Measurements from ENCODE around the gene ITPRID2. TPM values are rescaled to one million over a fixed set of nuclear protein-coding genes. Genes with fewer than 3 reads are reported as not detected.

Gene ITPRID2
- total RNA-seq, 2 experiments from 2014 or later: 38.0 to 39.2 TPM

DNA sequence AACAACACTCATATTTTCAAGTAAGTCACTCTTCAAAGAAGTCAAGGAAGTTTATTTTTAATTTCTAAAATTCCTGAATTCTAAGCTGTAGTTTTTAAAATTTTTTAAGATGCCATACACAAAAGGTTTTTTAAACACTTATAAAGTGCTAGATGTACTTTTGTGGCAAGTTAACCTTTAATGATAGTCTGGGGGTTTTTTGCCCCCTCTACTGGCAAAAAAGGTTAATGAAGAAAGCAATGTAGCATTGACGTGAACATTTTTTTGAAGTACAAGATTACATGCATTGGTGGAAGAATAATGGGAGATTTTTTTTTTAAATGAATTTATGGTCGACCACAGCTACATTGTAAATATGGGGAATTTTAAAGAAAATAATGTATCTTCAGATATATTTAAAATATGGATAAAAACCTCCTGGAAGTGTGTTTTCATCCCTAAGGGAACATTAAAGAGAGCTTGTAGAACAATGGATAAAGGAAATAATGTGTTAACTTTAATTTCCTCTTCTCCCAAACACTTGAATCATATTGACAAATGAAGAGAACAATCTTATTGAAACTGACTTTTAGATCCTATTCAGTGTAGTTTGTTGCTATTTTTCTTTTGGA, 12.6 kb downstream of the ITPRID2 start:
- ChIA-PET CTCF (interaction anchor here (0.8 to 3.2 kb wide), 7 partner anchors 8 to 189 kb away, joined by 3 to 11 read pairs (median 9); no protein-coding TSS in a partner anchor), POLR2A (no interaction called here)
- no peaks in the 10 kb centered on the region for H3K27me3 Mint-ChIP-seq
- H3K36me3 Mint-ChIP-seq: peaks cover 45% of the 10 kb centered on the region
- H3K4me1 Mint-ChIP-seq (ENCODE audit: low read depth): peaks cover 13% of the 10 kb centered on the region
- H3K9me3 Mint-ChIP-seq: no peaks in the 10 kb centered on the region
- H3K27ac Mint-ChIP-seq: no peak overlapping the region
- no peak for DNase-seq
- intact Hi-C loops (cut with micrococcal nuclease): loop anchor here (1.0 kb wide), 1 partner anchor 161 kb away; no protein-coding TSS in a partner anchor
- H3K4me3 Mint-ChIP-seq: no peak overlapping the region

DNA sequence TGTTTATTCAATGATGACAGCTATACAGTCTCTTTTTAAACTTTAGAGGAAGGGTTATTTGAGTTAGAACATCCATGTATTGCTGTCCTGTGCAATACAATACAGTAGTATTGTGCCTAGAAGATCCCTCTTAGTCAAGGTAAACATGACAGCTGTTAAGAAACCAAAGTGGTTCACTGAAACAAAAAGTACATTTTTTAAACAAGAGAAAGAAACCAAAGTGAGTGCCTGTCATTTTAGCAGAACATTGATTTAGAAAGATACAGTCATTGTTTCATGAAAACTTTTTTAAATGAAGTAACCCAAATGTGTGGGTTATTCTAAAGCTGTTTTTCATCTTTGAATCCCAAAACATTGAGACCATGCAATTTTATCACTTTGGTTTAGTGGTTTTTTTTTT, 15.5 kb downstream of the ITPRID2 start:
- no peaks in the 10 kb centered on the region for H3K27me3 Mint-ChIP-seq
- intact Hi-C loops (cut with micrococcal nuclease): loop anchor here (1.0 kb wide), 2 partner anchors 16 to 116 kb away; partner anchors contain the start of gene ITPRID2
- H3K36me3 Mint-ChIP-seq: peaks cover 32% of the 10 kb centered on the region
- ChIA-PET POLR2A (interaction anchor here (0.6 to 1.4 kb wide), 2 partner anchors 15 to 187 kb away, joined by 3 to 6 read pairs; no protein-coding TSS in a partner anchor), CTCF (interaction anchor here (0.6 to 1.0 kb wide), 3 partner anchors 42 to 926 kb away, joined by 3 to 4 read pairs (median 3); no protein-coding TSS in a partner anchor)
- peaks cover 7% of the 10 kb centered on the region for H3K4me1 Mint-ChIP-seq (ENCODE audit: low read depth)
- no peak overlapping the region for H3K4me3 Mint-ChIP-seq
- no peak for DNase-seq
- no peak overlapping the region for H3K27ac Mint-ChIP-seq
- no peaks in the 10 kb centered on the region for H3K9me3 Mint-ChIP-seq

DNA sequence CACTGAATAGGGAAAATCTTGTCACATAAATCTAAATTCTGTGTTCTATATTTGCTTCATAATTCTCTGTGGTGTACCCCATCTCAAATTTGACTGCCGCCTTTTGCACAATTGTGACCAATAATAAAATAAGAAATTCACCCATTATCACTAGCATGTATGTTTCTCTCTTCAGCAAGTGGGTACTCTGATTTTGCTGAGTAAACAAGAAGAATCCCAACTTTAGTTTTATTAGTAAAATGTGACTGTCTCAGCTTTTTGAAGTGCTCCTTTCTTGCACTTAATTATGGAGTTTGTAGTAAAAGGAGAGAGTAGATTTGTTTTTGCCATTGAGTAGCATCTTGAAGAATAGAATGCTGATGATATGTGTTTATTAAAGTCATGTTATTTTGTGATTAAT, 16.1 kb downstream of the ITPRID2 start:
- no peak overlapping the region for H3K27ac Mint-ChIP-seq
- no peak for DNase-seq
- intact Hi-C loops (cut with micrococcal nuclease): loop anchor here (1.0 kb wide), 2 partner anchors 16 to 116 kb away; partner anchors contain the start of gene ITPRID2
- CTCF ChIA-PET: interaction anchor here (0.9 to 1.0 kb wide), 2 partner anchors 11 to 165 kb away, joined by 3 to 4 read pairs; no protein-coding TSS in a partner anchor
- peaks cover 7% of the 10 kb centered on the region for H3K4me1 Mint-ChIP-seq (ENCODE audit: low read depth)
- peaks cover 30% of the 10 kb centered on the region for H3K36me3 Mint-ChIP-seq
- POLR2A ChIA-PET: interaction anchor here (1.4 kb wide), 1 partner anchor 15 kb away, joined by 6 read pairs; no protein-coding TSS in a partner anchor
- no peaks in the 10 kb centered on the region for H3K27me3 Mint-ChIP-seq
- H3K4me3 Mint-ChIP-seq: no peak overlapping the region
- no peaks in the 10 kb centered on the region for H3K9me3 Mint-ChIP-seq

DNA sequence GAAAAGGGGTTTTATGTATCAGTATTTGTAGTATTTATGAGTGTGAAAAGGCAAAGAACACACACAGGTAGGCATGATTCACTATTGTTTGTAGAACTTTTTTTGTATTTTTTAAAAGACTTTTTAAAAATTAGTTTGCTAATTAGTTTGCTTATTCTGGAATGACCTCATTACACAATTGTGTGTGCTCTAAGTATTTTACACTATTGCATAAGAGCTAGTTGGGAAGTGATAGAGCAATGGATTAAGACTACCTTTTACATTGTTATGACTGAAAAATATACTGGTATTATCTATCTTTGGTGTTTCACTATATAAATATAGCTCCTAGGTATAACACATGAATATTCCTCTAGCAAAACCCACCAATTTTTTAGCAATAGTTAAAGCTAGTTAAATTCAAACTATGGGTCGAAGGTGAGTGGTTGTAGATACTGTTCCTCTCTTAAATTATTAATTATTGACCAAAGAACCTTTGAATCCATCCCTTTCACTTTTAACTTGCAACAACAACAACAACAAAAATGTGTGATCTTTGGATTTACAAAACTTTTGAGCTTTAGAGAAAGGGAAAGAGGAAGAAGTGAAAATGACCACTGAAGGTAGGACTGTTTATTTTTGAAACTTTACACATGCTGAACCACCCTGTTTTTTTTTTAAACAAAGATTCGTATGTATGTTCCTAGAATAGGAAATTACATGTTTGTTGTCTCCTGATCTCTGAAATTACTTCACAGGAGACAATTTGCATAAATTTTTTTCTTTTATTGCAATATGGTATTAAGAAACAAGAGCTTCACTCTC, 18.7 kb downstream of the ITPRID2 start:
- Mint-ChIP-seq H3K9me3 (no peaks in the 10 kb centered on the region), H3K27me3 (no peaks in the 10 kb centered on the region), H3K4me3 (no peak overlapping the region), H3K27ac (no peak overlapping the region), H3K36me3 (peaks cover 26% of the 10 kb centered on the region), H3K4me1 (ENCODE audit: low read depth) (peaks cover 5% of the 10 kb centered on the region)
- intact Hi-C loops (cut with micrococcal nuclease): no loop called here
- ChIA-PET POLR2A (no interaction called here), CTCF (interaction anchor here (1.0 kb wide), 2 partner anchors 15 to 44 kb away, joined by 3 read pairs; no protein-coding TSS in a partner anchor)
- no peak for DNase-seq

DNA sequence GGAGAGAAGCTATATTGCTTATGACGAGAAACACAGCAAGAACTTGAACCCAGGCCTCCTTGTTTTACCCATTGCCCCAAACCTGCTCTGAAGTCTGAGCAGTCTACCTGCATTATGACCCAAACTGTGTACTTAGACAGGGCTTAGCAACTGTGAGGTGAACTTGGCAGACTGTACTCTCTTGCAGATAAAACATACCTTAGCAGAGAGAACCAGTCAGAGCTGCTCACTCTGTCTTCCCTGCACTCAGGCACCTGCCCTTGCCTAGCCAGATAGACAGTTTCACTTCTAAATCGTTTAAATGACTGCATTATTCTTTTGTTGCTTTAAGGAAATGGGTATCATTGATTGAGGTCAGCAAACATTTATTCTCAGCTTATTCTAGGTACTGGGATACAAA, 20.3 kb downstream of the ITPRID2 start:
- no peak for DNase-seq
- Mint-ChIP-seq H3K36me3 (peaks cover 32% of the 10 kb centered on the region), H3K4me3 (no peak overlapping the region), H3K9me3 (no peaks in the 10 kb centered on the region), H3K27me3 (no peaks in the 10 kb centered on the region), H3K27ac (no peak overlapping the region), H3K4me1 (ENCODE audit: low read depth) (peaks cover 5% of the 10 kb centered on the region)
- CTCF ChIA-PET: no interaction called here
- POLR2A ChIA-PET: no interaction called here
- intact Hi-C loops (cut with micrococcal nuclease): no loop called here

DNA sequence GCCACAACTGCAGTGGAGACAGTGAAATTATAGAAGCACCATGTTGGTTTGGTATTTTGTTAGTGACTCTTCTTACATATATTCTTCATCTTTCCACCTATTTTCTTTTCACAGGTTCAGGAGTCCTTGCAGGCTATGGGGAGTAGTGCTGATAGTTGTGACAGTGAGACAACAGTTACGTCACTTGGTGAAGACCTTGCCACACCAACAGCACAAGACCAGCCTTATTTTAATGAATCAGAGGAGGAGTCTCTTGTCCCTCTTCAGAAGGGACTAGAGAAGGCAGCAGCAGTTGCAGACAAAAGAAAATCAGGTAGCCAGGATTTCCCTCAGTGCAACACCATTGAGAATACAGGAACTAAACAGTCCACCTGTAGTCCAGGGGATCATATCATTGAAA, 23.6 kb downstream of the ITPRID2 start:
- CTCF ChIA-PET: no interaction called here
- no peaks in the 10 kb centered on the region for H3K4me1 Mint-ChIP-seq (ENCODE audit: low read depth)
- peaks cover 46% of the 10 kb centered on the region for H3K36me3 Mint-ChIP-seq
- POLR2A ChIA-PET: no interaction called here
- H3K9me3 Mint-ChIP-seq: no peaks in the 10 kb centered on the region
- H3K27me3 Mint-ChIP-seq: no peaks in the 10 kb centered on the region
- H3K4me3 Mint-ChIP-seq: no peak overlapping the region
- DNase-seq: no peak
- H3K27ac Mint-ChIP-seq: no peak overlapping the region
- intact Hi-C loops (cut with micrococcal nuclease): no loop called here

DNA sequence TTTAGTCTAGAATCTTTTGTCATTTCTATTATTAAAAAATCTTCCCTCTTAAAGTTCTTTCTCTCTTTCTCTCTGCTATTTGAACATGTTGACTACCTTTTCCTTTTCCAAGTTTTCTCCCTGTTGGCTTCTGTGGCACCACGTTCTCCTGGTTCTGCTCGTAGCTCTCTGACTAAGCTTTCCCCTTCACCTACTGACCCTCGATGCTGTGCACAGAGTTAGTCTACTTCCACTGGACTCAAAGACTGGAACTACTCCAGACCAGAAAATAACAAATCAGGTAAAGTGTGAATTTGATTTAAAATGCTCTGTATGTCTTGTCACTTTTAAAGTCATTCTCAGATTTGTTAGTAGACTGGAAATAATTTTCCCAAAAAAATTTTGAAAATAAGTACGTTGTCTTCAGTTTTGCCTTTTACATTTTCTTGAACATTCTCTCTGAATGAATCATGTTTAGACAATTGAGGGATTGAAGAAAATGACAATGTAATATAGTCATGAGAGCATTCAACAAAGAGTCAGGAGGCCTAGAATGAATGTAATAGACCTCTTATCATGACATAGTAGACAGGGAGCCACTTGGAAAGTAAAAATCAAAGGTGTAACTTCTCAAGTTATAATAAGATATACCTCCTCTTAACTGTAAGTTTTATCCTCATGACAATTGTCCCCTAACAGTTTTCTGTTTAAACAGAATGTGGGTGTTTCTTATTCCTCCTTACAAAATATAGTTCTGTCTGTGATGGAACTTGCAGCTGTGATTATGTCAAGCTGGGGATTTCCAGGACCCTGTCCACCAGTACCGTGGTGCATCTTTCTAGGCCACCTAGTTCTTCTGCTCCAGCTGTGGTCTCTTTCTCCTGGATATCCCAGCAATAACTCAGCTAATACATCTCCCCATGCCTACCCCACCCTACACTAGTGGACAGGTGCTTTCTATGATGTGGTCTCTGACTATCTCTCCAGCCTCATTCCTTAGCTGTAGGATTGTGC, 25.5 kb downstream of the ITPRID2 start:
- Mint-ChIP-seq H3K9me3 (no peaks in the 10 kb centered on the region), H3K4me3 (no peak overlapping the region), H3K36me3 (peaks cover 43% of the 10 kb centered on the region), H3K27ac (no peak overlapping the region), H3K27me3 (no peaks in the 10 kb centered on the region), H3K4me1 (ENCODE audit: low read depth) (no peaks in the 10 kb centered on the region)
- POLR2A ChIA-PET: no interaction called here
- CTCF ChIA-PET: no interaction called here
- intact Hi-C loops (cut with micrococcal nuclease): no loop called here
- no peak for DNase-seq

DNA sequence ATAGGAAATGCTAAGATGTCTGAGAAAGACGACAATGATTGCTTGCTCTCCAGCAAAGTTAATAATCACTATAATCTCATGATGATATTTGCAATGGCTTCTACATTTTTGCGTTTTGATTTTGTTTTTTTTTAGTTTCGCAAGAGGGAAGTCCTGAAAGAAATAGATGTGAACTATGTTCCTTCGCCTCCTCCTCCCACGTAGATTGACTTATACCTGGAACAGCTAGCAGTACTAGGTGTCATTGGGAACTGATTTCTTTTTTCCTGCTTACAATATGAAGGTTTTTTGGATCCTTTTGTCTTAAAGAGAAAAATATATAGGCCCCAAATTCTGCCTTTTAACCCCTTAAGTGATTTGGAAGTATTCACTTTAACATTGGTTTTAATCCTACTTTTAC, 26.7 kb downstream of the ITPRID2 start:
- ChIA-PET POLR2A (no interaction called here), CTCF (interaction anchor here (1.5 kb wide), 1 partner anchor 37 kb away, joined by 5 read pairs; no protein-coding TSS in a partner anchor)
- intact Hi-C loops (cut with micrococcal nuclease): no loop called here

DNA sequence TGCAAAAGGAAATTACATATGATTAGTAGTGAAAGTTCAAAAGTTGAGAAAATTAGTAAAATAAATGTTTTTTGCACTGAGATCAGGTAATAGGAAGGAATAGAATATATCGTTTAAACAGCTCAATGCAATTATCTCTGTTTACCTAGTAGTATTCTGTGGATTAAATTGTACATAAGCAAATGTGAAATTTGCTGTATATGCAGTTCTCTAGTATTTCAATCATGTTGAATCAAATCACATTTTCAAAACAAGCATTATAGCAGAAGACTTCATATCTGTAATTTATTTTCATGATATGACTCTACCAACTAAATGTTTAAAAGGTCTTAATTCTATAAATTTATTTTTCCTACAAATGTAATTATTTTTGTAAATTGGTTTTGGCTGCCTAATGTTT, 31.6 kb downstream of the ITPRID2 start:
- Mint-ChIP-seq H3K9me3 (no peaks in the 10 kb centered on the region), H3K27ac (no peak overlapping the region), H3K4me3 (no peak overlapping the region), H3K27me3 (no peaks in the 10 kb centered on the region), H3K36me3 (peaks cover 42% of the 10 kb centered on the region), H3K4me1 (ENCODE audit: low read depth) (no peaks in the 10 kb centered on the region)
- ChIA-PET POLR2A (no interaction called here), CTCF (no interaction called here)
- intact Hi-C loops (cut with micrococcal nuclease): no loop called here
- DNase-seq: no peak

More for the DNA sequence above, 26.7 kb downstream of the ITPRID2 start:
- Mint-ChIP-seq H3K4me1 (ENCODE audit: low read depth) (no peaks in the 10 kb centered on the region), H3K27me3 (no peaks in the 10 kb centered on the region), H3K36me3 (peaks cover 47% of the 10 kb centered on the region), H3K4me3 (no peak overlapping the region), H3K27ac (no peak overlapping the region), H3K9me3 (no peaks in the 10 kb centered on the region)
- no peak for DNase-seq

DNA sequence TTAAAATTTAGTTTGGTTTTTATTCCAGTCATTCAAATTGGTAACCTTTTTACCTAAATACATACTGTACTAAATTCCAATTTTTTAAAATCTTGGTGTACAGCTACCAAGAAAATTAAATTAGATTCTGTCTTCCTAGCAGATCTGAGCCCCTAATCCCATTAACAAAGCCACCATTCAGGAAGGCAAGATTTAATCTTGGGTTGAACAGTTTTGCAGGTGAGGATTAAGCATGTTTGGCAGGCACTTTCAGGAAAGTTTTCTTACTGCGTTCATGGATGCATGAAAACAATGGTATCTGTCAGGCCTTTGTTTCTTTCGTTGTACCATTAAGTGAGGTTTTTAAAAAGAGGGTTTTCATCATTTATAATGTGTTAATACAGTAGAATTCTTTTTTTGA, 32.8 kb downstream of the ITPRID2 start:
- no peaks in the 10 kb centered on the region for H3K27me3 Mint-ChIP-seq
- no peak overlapping the region for H3K4me3 Mint-ChIP-seq
- POLR2A ChIA-PET: no interaction called here
- CTCF ChIA-PET: no interaction called here
- H3K36me3 Mint-ChIP-seq: peaks cover 35% of the 10 kb centered on the region
- intact Hi-C loops (cut with micrococcal nuclease): no loop called here
- H3K27ac Mint-ChIP-seq: no peak overlapping the region
- H3K9me3 Mint-ChIP-seq: no peaks in the 10 kb centered on the region
- no peaks in the 10 kb centered on the region for H3K4me1 Mint-ChIP-seq (ENCODE audit: low read depth)
- DNase-seq: no peak

DNA sequence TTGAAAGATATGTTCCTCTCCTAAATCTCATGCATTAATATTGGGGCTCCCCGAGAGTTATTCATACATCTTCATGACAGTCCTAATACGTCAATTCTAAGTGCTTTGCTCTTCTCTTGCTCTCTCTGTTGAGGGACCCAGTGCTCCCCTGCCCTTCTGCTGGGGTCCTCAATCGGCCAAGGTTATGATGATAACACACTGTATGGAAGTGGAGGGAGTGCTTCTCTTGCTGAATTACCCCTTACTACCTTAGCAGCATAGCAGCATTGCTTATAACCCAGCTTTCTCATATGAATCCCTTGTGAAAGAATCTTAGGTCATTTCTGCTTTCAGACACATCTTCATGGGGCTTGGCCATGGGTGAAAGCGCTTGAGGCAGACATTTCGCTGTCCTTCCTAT, 43.2 kb downstream of the ITPRID2 start:
- H3K4me3 Mint-ChIP-seq: no peak overlapping the region
- peaks cover 7% of the 10 kb centered on the region for H3K27me3 Mint-ChIP-seq
- CTCF ChIA-PET: no interaction called here
- peaks cover 9% of the 10 kb centered on the region for H3K36me3 Mint-ChIP-seq
- no peak for DNase-seq
- no peaks in the 10 kb centered on the region for H3K9me3 Mint-ChIP-seq
- intact Hi-C loops (cut with micrococcal nuclease): no loop called here
- no peak overlapping the region for H3K27ac Mint-ChIP-seq
- POLR2A ChIA-PET: no interaction called here
- no peaks in the 10 kb centered on the region for H3K4me1 Mint-ChIP-seq (ENCODE audit: low read depth)

DNA sequence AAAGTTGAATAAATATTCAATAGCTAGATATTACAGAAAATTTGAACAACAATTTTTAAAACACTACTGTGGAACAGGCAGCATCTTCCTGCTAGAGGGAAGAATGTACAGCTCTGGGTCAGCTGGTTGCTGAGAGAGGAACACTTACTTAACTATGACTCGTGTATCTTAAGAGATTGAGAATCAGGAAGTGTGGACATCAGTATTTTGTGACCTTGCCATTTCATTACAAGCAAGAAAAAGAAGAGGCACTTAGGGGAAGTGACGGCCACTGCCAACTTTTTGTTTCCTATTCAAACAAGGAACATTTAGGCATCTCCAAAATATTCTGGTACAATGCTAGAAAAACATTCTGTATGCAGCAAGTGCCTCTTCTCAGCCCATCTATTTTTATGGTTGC, 45.9 kb downstream of the ITPRID2 start:
- no peaks in the 10 kb centered on the region for H3K4me1 Mint-ChIP-seq (ENCODE audit: low read depth)
- no peak for DNase-seq
- ChIA-PET POLR2A (no interaction called here), CTCF (interaction anchor here (0.6 to 1.1 kb wide), 2 partner anchors 16 to 43 kb away, joined by 3 read pairs; no protein-coding TSS in a partner anchor)
- H3K27ac Mint-ChIP-seq: no peak overlapping the region
- peaks cover 13% of the 10 kb centered on the region for H3K27me3 Mint-ChIP-seq
- H3K36me3 Mint-ChIP-seq: no peaks in the 10 kb centered on the region
- H3K9me3 Mint-ChIP-seq: no peaks in the 10 kb centered on the region
- no peak overlapping the region for H3K4me3 Mint-ChIP-seq
- intact Hi-C loops (cut with micrococcal nuclease): no loop called here

All from activated CD4-positive, alpha-beta memory T cell treated with anti-CD3 and anti-CD28 coated beads for 36 hours (primary cell).